ENCODE data around the gene SOHLH2.

SOHLH2 gene

DNA sequence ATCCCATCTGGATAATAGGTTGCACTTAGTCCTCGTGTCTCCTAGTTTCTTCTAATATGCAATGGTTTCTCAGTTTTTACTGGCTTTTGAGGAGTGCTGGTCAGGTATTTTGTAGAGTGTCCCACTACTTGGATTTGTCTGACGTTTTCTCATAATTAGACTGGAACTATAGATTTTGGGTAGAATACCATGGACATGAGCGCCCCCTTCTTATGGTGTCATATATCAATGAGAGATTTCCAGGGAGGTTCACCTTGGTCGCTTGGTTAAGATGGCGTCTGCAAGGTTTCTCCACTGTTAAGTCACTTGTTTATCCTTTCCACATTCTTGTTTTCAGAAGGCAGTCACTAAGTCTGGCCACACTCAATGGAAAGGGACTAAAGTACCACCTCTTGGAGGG lies 6.7 kb downstream of the SOHLH2 start:
- Histone ChIP-seq H3K27me3 (ENCODE audit: insufficient read depth, low read length, poor library complexity) (no peaks in the 10 kb centered on the region), H3K36me3 (ENCODE audit: insufficient read depth, low read length) (no peaks in the 10 kb centered on the region), H4K20me1 (ENCODE audit: insufficient read depth, low read length) (no peaks in the 10 kb centered on the region), H2AFZ (ENCODE audit: low read depth, low read length) (no peak overlapping the region), H3K9me3 (ENCODE audit: insufficient read depth, low read length, severe bottlenecking) (no peaks in the 10 kb centered on the region), H3K79me2 (ENCODE audit: insufficient read depth, low read length) (no peaks in the 10 kb centered on the region), H3K4me2 (ENCODE audit: insufficient read depth, low read length) (no peak overlapping the region), H3K9ac (ENCODE audit: low read depth, low read length) (no peak overlapping the region), H3K27ac (ENCODE audit: low read length) (no peak overlapping the region), H3K4me3 (ENCODE audit: low read depth in 1 of 2, low read length in 2 of 2) (no peak overlapping the region), H3K4me1 (ENCODE audit: insufficient read depth, low read length) (no peaks in the 10 kb centered on the region)
- DNase-seq: no peak
- TF ChIP-seq EZH2 (IDR thresholded peaks at IDR 0.05; ENCODE audit: borderline replicate concordance, low read depth, low read length, severe bottlenecking): no peak
- no peak for TF ChIP-seq CTCF (IDR thresholded peaks at IDR 0.05; ENCODE audit: borderline replicate concordance, extremely low read depth, low read length, poor library complexity, severe bottlenecking)
- ATAC-seq (ENCODE audit: insufficient read depth, low read depth): no peak

- H4K20me1 ChIP-seq (ENCODE audit: insufficient read depth, low read length): no peaks in the 10 kb centered on the region
- H3K79me2 ChIP-seq (ENCODE audit: insufficient read depth, low read length): no peaks in the 10 kb centered on the region
- TF ChIP-seq CTCF (IDR thresholded peaks at IDR 0.05; ENCODE audit: borderline replicate concordance, extremely low read depth, low read length, poor library complexity, severe bottlenecking): no peak
- no peak for TF ChIP-seq EZH2 (IDR thresholded peaks at IDR 0.05; ENCODE audit: borderline replicate concordance, low read depth, low read length, severe bottlenecking)
- no peaks in the 10 kb centered on the region for H3K36me3 ChIP-seq (ENCODE audit: insufficient read depth, low read length)
- no peak overlapping the region for H3K27ac ChIP-seq (ENCODE audit: low read length)
- no peak overlapping the region for H3K4me2 ChIP-seq (ENCODE audit: insufficient read depth, low read length)
- no peaks in the 10 kb centered on the region for H3K27me3 ChIP-seq (ENCODE audit: insufficient read depth, low read length, poor library complexity)
- no peaks in the 10 kb centered on the region for H3K4me1 ChIP-seq (ENCODE audit: insufficient read depth, low read length)
- H2AFZ ChIP-seq (ENCODE audit: low read depth, low read length): no peak overlapping the region
- ATAC-seq (ENCODE audit: insufficient read depth, low read depth): no peak
- no peak overlapping the region for H3K4me3 ChIP-seq (ENCODE audit: low read depth in 1 of 2, low read length in 2 of 2)
- no peak overlapping the region for H3K9ac ChIP-seq (ENCODE audit: low read depth, low read length)
- no peaks in the 10 kb centered on the region for H3K9me3 ChIP-seq (ENCODE audit: insufficient read depth, low read length, severe bottlenecking)
- no peak for DNase-seq
These were observed 21.1 kb downstream of the SOHLH2 start for GRCh38 chr13:36193151-36193855.

DNA sequence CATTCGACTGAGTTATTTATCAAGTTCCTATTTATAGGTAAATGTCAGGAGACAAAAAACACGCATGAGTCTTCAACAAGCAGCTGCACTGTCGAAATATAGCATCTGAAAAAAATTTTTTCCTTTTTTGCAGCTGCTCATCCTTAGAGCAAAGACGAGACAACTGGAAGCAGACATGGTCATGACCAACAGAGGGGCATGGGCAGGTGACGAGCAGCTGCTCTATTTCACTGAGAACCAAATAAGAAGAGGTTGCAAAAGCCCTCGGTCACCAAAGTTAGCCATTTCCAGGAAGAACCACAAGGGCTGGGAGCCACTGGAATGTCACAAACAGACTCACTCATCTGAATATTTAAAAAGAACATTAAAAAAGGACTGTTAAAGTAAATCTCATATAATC lies 22.2 kb downstream of the SOHLH2 start:
- Histone ChIP-seq H3K4me1 (ENCODE audit: insufficient read depth, low read length) (no peaks in the 10 kb centered on the region), H3K9me3 (ENCODE audit: insufficient read depth, low read length, severe bottlenecking) (no peaks in the 10 kb centered on the region), H3K79me2 (ENCODE audit: insufficient read depth, low read length) (no peaks in the 10 kb centered on the region), H3K4me3 (ENCODE audit: low read depth in 1 of 2, low read length in 2 of 2) (no peak overlapping the region), H3K4me2 (ENCODE audit: insufficient read depth, low read length) (no peak overlapping the region), H4K20me1 (ENCODE audit: insufficient read depth, low read length) (no peaks in the 10 kb centered on the region), H3K27me3 (ENCODE audit: insufficient read depth, low read length, poor library complexity) (no peaks in the 10 kb centered on the region), H3K36me3 (ENCODE audit: insufficient read depth, low read length) (no peaks in the 10 kb centered on the region), H3K9ac (ENCODE audit: low read depth, low read length) (no peak overlapping the region), H3K27ac (ENCODE audit: low read length) (no peak overlapping the region), H2AFZ (ENCODE audit: low read depth, low read length) (no peak overlapping the region)
- TF ChIP-seq EZH2 (IDR thresholded peaks at IDR 0.05; ENCODE audit: borderline replicate concordance, low read depth, low read length, severe bottlenecking) (no peak), CTCF (IDR thresholded peaks at IDR 0.05; ENCODE audit: borderline replicate concordance, extremely low read depth, low read length, poor library complexity, severe bottlenecking) (no peak)
- DNase-seq (no peak), ATAC-seq (ENCODE audit: insufficient read depth, low read depth) (no peak)

All from DND-41 (cell line).